SU-DHL-6 (cell line): ENCODE results near the gene KAZN.

Source experiments
- H2AFZ ChIP-seq: fragments of 200-600 bp; sonication (generic); 2 replicates; pipeline ENCODE4 v1.6.1; 2014; ENCODE audit warnings: low read depth, mild to moderate bottlenecking, moderate library complexity, mixed read lengths, antibody characterized with exemption, low read length; ENCODE audit not compliant: severe bottlenecking
- H3F3A ChIP-seq: fragments of 200-600 bp; shearing (Covaris generic); 2 replicates; pipeline ENCODE4 v1.6.0; 2016; ENCODE audit warnings: antibody characterized with exemption, mild to moderate bottlenecking; ENCODE audit not compliant: insufficient read depth
- H3K27ac ChIP-seq: fragments of 200-600 bp; sonication (generic); 2 replicates; pipeline ENCODE4 v1.5.1; 2016; ENCODE audit warnings: low read depth, mild to moderate bottlenecking, low read length, moderate library complexity, mixed read lengths
- H3K27me3 ChIP-seq: fragments of 200-600 bp; sonication (generic), shearing (Covaris generic); 2 replicates; pipeline ENCODE4 v1.6.0; 2014; ENCODE audit warnings: mild to moderate bottlenecking, low read length
- H3K36me3 ChIP-seq: fragments of 200-600 bp; sonication (generic); 2 replicates; pipeline ENCODE4 v1.6.1; 2014; ENCODE audit warnings: mild to moderate bottlenecking, low read length, mixed read lengths
- H3K4me2 ChIP-seq: fragments of 300-600, 200-600 bp; shearing (Covaris generic), sonication (generic); 2 replicates; pipeline ENCODE4 v1.6.0; 2014; ENCODE audit warnings: low read length, low read depth, mild to moderate bottlenecking; ENCODE audit not compliant: poor library complexity, severe bottlenecking
- H3K4me3 ChIP-seq: fragments of 200-600 bp; sonication (generic); 2 replicates; pipeline ENCODE4 v1.5.1; 2014; ENCODE audit warnings: antibody characterized with exemption, low read length, mild to moderate bottlenecking, mixed read lengths; ENCODE audit not compliant: insufficient read depth, poor library complexity, severe bottlenecking
- H3K79me2 ChIP-seq: fragments of 200-600 bp; sonication (generic); 2 replicates; pipeline ENCODE4 v1.6.1; 2014; ENCODE audit warnings: mild to moderate bottlenecking, low read length, moderate library complexity; ENCODE audit not compliant: insufficient read depth
- H3K9ac ChIP-seq: fragments of 200-600 bp; sonication (generic); 2 replicates; pipeline ENCODE4 v1.7.0; 2014; ENCODE audit warnings: mild to moderate bottlenecking, low read length
- H3K9me2 ChIP-seq: fragments of 200-600 bp; sonication (generic); replicated peaks from 2 replicates; pipeline ENCODE4 v1.6.1; 2014; ENCODE audit warnings: low read length; ENCODE audit not compliant: insufficient read depth
- H3K9me3 ChIP-seq: fragments of 200-600 bp; sonication (generic); 2 replicates; pipeline ENCODE4 v1.6.1; 2014; ENCODE audit warnings: low read length, mixed read lengths; ENCODE audit not compliant: insufficient read depth
- H4K20me1 ChIP-seq: fragments of 200-600 bp; sonication (generic); 2 replicates; pipeline ENCODE4 v1.6.1; 2014; ENCODE audit warnings: low read depth, mild to moderate bottlenecking, antibody characterized with exemption, low read length, moderate library complexity, mixed read lengths
- EZH2phosphoT487 ChIP-seq: fragments of 200-600 bp; sonication (generic), shearing (Covaris generic); conservative IDR thresholded peaks from 2 replicates; pipeline ENCODE4 v1.6.1; 2018; ENCODE audit warnings: mild to moderate bottlenecking, antibody characterized with exemption, low read length, moderate library complexity, mixed read lengths
- TF ChIP-seq, protein P1 (sequence below): fragments of 200-600 bp; sonication (generic); IDR thresholded peaks from one replicate; pipeline ENCODE4 v1.5.1; 2017; ENCODE audit warnings: antibody characterized with exemption, mild to moderate bottlenecking, low read length, moderate library complexity; ENCODE audit not compliant: insufficient read depth, poor library complexity, severe bottlenecking

Gene KAZN

DNA sequence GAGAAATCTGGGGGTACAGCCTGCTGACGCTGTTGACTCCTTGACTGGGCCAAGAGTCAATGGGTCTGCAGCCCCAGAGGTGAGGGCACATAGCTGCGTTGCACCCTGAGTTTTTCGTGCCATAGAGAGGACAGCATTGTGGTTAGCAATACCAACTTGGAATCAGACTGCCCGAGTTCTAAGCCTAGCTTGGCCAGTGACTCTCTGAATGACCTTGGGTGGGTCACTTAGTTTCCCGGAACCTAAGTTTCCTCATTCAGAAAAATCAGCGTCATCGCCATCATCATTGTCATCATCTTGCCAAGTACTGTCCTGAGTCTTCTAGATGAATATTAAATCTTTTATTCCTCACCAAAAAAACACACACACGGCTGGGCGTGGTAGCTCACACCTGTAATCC lies 403.8 kb downstream of the KAZN start:
- TF ChIP-seq EZH2phosphoT487, result no peak
- TF ChIP-seq, protein P1, sequence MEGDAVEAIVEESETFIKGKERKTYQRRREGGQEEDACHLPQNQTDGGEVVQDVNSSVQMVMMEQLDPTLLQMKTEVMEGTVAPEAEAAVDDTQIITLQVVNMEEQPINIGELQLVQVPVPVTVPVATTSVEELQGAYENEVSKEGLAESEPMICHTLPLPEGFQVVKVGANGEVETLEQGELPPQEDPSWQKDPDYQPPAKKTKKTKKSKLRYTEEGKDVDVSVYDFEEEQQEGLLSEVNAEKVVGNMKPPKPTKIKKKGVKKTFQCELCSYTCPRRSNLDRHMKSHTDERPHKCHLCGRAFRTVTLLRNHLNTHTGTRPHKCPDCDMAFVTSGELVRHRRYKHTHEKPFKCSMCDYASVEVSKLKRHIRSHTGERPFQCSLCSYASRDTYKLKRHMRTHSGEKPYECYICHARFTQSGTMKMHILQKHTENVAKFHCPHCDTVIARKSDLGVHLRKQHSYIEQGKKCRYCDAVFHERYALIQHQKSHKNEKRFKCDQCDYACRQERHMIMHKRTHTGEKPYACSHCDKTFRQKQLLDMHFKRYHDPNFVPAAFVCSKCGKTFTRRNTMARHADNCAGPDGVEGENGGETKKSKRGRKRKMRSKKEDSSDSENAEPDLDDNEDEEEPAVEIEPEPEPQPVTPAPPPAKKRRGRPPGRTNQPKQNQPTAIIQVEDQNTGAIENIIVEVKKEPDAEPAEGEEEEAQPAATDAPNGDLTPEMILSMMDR, result no peak
- Histone ChIP-seq H3K79me2 (no peaks in the 10 kb centered on the region), H4K20me1 (no peaks in the 10 kb centered on the region)

DNA sequence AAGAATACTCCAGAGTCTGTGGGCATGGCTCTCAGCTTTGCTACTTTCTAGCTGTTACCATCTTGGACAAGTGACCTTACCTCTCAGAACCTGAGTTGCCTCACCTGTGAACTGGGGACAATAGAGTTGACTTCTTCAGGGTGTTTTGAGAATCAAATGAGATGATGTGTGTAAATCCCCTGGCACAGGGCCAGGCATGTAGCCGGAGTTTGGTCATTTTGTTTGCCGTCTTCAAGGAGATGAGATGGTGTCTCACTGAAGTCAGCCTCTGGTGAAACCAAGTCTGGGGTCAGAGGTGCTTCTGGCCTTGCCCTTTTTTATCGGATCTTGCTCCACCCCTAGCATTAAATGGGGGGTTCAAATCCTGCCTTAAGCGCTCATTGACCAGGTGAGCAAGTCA lies 405.9 kb downstream of the KAZN start:
- no peaks in the 10 kb centered on the region for H3K27me3 ChIP-seq

More for the DNA sequence above, 403.8 kb downstream of the KAZN start:
- Histone ChIP-seq H3K9me3 (no peaks in the 10 kb centered on the region), H3K4me3 (no peak overlapping the region), H3K27me3 (no peaks in the 10 kb centered on the region), H3K4me2 (no peak overlapping the region), H3K36me3 (no peaks in the 10 kb centered on the region), H2AFZ (no peak overlapping the region), H3F3A (no peaks in the 10 kb centered on the region), H3K9me2 (no peaks in the 10 kb centered on the region), H3K27ac (no peak overlapping the region), H3K9ac (no peak overlapping the region)

DNA sequence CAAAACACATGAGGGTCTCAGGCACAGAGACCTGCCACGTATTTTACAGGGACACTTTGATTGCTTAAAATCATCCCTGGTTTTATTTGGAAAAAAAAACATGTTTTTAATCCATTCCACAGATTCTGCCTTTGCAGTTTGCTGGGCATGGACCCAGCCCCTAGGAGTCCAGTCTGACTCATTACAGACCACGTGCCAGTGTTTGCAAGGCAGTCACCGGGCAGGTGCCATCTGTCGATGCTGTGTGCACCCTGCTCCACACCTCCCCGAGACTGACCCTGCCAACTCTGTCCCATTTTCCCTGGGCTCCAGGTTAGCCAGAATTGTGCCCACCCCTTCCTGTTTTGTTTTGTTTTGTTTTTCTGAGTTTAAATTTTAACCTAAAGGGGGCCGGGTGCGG lies 406.6 kb downstream of the KAZN start:
- TF ChIP-seq EZH2phosphoT487, result no peak
- TF ChIP-seq, protein P1, result no peak
- no peaks in the 10 kb centered on the region for H3K79me2 ChIP-seq
- no peaks in the 10 kb centered on the region for H3K9me3 ChIP-seq
- H2AFZ ChIP-seq, result no peak overlapping the region
- H3K4me2 ChIP-seq, result no peak overlapping the region
- H3K36me3 ChIP-seq, result no peaks in the 10 kb centered on the region
- H3K27ac ChIP-seq, result no peak overlapping the region
- H3K9me2 ChIP-seq, result no peaks in the 10 kb centered on the region
- H4K20me1 ChIP-seq, result no peaks in the 10 kb centered on the region
- no peak overlapping the region for H3K4me3 ChIP-seq
- H3K27me3 ChIP-seq, result no peaks in the 10 kb centered on the region
- no peaks in the 10 kb centered on the region for H3F3A ChIP-seq
- H3K9ac ChIP-seq, result no peak overlapping the region

More for the DNA sequence above, 405.9 kb downstream of the KAZN start:
- no peak overlapping the region for H3K27ac ChIP-seq
- no peaks in the 10 kb centered on the region for H3K9me3 ChIP-seq
- H4K20me1 ChIP-seq, result no peaks in the 10 kb centered on the region
- H3K9me2 ChIP-seq, result no peaks in the 10 kb centered on the region
- no peak overlapping the region for H3K9ac ChIP-seq
- no peak overlapping the region for H3K4me3 ChIP-seq
- TF ChIP-seq, protein P1, result no peak
- H3K36me3 ChIP-seq, result no peaks in the 10 kb centered on the region
- H3K4me2 ChIP-seq, result no peak overlapping the region
- no peaks in the 10 kb centered on the region for H3F3A ChIP-seq
- no peak overlapping the region for H2AFZ ChIP-seq
- H3K79me2 ChIP-seq, result no peaks in the 10 kb centered on the region
